ENCODE results near the gene DCST1. TPM values are rescaled to one million over a fixed set of nuclear protein-coding genes. Genes with fewer than 3 reads are reported as not detected.

DCST1 gene
- total RNA-seq, 1 donor, result 0.21 TPM

DNA sequence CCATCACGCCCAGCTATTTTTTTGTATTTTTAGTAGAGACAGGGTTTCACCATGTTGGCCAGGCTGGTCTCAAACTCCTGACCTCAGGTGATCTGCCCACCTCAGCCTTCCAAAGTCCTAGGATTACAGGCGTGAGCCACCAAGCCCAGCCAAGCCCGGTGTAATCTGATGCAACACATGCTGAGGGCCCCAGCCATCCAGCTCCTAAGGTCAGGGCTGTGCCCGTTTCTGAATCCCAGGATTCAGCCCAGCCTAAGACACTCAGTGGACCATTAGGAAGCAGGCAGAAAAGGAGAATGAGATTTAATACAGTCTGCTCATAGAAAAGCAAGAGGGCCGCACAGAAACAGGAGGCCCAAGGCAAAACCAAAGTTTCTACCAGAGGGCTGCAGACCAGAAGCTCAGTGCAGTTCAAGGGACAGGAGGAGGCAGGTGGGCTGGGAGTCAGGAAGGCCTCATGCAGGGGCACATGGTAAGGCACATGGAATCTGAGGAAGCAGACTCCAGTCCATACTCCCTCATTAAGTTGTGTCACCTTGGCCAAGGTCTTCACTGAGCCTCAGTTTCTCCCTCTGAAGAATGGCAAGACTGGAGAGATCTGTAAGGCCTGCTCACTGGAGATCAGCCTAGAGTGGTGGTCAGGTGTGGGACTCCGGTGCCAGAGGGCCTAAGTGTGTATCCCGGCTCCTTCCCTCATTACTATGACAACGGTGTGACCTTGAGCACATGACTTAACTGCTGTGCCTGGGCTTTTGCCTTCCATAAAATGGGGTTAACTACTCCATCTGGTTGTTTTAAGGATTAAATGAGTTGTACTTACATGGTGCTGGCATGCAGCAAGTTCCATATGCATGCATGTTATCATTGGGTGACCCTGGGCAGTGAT is 15.1 kb downstream of the DCST1 start:
- Histone ChIP-seq H3K4me1 (ENCODE audit: insufficient read depth, low read length) (peaks cover 37% of the 10 kb centered on the region), H3K9me3 (ENCODE audit: low read depth, low read length) (no peaks in the 10 kb centered on the region), H3K4me3 (ENCODE audit: low read length) (no peak overlapping the region), H3K27me3 (ENCODE audit: insufficient read depth, low read length) (no peaks in the 10 kb centered on the region)

DNA sequence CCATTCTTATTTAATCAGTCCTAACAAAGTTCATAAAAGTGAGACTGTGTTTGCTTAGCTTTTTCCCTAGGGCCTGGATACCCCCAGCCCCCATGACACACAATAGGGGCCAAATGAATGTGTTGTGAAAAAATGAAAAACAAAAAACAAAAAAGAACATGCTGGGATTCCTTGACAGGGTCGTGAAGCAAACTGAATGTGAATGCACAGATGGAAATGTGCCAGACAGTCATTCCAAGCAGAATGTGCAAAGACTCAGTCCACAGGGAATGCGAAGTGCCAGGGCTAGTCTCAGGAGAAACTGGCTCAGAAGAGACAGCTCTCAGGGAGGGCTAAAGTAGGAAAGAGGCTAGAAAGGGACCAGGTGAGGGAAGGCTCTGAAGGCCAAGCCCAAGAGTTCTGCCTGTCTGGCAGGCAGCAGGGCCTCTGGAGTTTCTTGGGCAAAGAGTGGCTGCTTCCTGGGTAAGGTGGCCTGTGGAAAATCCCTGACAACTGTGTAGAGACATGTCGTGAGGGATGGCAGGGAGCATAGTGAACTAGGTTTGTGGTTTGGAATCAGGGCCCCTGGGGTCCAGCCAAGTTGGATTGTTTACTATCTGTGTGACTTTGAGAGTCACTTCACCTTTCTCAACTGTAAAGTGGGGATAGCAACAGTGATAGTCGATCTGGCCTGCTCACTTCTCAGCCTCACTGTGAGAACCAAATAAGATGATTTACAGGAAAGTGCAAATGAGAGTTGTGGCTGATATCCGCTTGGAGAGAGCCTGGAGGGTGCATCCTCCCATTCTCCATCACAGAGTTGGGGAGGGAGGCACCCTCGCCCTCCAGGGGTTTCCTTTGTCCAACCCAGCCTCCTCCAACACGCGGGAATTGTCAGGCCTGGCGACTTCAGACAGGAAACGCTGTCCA is 16.3 kb downstream of the DCST1 start:
- H3K9me3 ChIP-seq (ENCODE audit: low read depth, low read length), result no peaks in the 10 kb centered on the region
- peak overlapping the region; percentile 56 for H3K4me3 ChIP-seq (ENCODE audit: low read length)
- H3K4me1 ChIP-seq (ENCODE audit: insufficient read depth, low read length), result peaks cover 34% of the 10 kb centered on the region
- H3K27me3 ChIP-seq (ENCODE audit: insufficient read depth, low read length), result no peaks in the 10 kb centered on the region

DNA sequence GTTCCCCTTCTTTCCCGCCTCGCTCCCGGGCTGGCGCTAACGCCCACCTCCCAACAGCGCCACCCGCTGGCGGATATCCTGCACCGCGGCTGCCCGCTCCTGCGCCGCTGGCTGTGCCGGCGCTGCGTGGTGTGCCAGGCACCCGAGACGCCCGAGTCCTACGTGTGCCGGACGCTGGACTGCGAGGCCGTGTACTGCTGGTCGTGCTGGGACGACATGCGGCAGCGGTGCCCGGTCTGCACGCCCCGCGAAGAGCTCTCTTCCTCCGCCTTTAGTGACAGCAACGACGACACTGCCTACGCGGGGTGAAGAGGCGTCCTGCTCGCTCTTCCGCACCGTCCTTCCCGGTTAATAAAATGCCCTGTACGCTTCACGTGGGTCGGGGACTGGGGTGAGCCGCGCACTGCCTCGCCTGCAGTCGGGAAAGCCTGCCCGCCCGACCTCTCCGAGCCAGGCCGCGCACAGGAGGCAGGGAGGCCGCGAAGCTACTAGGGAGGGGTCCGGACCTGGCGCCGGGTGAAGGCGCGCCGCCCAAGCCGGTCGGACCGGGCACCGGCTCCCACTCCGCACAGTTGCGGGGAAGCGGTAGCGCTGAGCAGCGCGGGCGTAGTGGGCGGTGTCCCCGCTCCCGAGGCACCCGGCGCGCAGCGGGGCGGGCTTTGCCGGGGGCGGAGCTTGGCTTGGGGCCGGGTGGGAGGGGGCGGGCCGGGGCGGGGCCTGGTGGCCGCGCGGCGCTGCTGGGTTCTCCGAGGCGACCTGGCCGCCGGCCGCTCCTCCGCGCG is 17.1 kb downstream of the DCST1 start, which contains the start of gene ADAM15:
TSS of gene ADAM15 (plus strand) at position 757 of the 782 bp plus-strand sequence. CDS start 71 bp downstream, outside the sequence.
- Histone ChIP-seq H3K4me1 (ENCODE audit: insufficient read depth, low read length) (peaks cover 34% of the 10 kb centered on the region), H3K4me3 (ENCODE audit: low read length) (peak within 1 kb of the TSS; percentile 56), H3K27me3 (ENCODE audit: insufficient read depth, low read length) (no peaks in the 10 kb centered on the region), H3K9me3 (ENCODE audit: low read depth, low read length) (no peaks in the 10 kb centered on the region)

DNA sequence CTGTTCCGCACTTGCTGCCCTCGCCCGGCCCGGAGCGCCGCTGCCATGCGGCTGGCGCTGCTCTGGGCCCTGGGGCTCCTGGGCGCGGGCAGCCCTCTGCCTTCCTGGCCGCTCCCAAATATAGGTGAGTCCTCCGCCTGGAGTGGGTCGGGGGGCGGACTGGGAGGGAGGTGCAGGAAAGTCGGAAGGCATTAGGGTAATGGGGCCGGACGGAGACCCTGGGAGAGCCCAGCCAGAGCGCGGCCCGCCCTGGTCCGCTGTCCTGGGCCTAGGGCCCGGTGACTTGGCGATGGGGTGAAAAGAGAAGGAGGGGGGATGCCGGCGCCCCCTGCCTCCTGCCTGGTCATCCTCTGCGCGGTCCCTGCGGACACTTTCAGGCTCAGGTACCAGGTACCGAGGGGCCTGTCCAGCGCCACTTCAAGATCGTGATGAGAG is 17.7 kb downstream of the DCST1 start:
- Histone ChIP-seq H3K27me3 (ENCODE audit: insufficient read depth, low read length) (no peaks in the 10 kb centered on the region), H3K4me3 (ENCODE audit: low read length) (peak overlapping the region; percentile 50), H3K4me1 (ENCODE audit: insufficient read depth, low read length) (peaks cover 34% of the 10 kb centered on the region)

DNA sequence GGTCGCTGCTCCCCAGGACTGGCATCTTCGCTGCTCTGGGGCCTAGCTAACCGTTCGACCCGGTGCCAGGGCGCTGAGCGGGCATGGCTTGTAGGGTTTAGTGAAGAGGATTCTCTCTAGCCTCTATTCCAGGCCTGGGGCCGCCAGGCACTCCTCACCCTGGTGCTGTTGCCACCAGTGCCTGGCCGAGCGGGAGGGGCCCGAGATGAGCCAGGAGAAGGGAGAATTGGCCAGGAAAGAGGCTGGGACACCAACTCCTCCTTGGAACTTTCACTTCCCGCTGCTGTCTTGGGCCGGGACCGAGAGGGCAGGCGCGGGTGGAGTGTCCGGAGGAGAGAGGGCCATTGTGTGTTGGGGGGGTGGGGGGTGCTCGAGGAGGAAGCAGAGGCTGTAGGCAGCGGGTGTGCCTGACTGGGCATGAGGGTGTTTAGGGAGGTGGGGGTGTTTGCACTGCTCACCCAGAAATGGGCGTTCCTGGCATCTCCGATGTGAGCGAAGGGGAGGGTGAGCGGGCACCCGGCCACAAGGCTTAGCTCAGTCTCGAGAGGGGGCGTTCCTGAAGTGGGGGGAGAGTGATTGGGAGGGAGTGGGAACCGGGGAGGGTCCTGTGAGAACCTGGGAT is 18.3 kb downstream of the DCST1 start:
- no peaks in the 10 kb centered on the region for H3K9me3 ChIP-seq (ENCODE audit: low read depth, low read length)
- peak overlapping the region; percentile 50 for H3K4me3 ChIP-seq (ENCODE audit: low read length)

More for the DNA sequence above, 17.7 kb downstream of the DCST1 start:
- H3K9me3 ChIP-seq (ENCODE audit: low read depth, low read length), result no peaks in the 10 kb centered on the region

DNA sequence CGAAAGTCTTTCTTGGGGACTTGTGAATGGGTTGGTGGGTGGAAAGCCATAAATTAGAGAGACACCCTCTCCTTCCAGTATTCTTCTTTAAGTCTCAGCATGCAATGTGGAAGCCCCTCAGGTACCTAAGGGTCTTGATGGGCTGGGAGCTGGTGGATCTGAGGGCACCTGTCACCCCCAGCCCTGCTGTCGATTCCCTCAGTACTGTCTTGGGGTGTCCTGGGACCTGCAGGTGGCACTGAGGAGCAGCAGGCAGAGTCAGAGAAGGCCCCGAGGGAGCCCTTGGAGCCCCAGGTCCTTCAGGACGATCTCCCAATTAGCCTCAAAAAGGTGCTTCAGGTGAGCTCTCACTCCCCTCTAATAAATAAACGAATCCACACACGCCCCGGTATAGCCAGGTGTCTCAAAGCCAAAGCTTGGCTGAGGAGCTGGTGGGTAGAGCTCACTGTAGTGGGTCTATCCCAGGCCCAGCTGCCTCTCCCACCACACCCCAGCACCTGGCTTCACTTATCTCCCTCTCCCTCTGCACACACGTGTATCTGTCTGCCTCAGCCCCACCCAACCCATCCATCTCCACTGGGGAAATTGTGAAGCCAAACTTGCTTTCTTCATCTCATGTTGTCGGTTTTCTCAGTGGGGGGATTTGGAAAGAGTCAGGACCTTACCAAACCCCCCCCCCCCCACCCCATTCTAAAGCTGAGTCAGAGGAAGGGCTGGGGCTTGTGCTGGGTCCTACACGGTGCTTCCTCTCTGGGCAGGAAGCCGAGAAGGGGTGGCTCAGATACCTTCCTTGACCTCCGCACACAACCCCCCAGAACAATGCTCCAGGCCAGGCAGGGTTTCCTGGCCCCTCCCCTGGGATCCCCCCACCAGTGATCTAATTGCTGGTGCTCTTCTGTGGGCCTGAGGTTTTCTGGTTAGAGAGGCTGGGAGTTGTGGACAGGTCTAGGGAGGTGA is 19.1 kb downstream of the DCST1 start:
- peak overlapping the region; percentile 50 for H3K4me3 ChIP-seq (ENCODE audit: low read length)
- H3K4me1 ChIP-seq (ENCODE audit: insufficient read depth, low read length), result peaks cover 34% of the 10 kb centered on the region
- H3K27me3 ChIP-seq (ENCODE audit: insufficient read depth, low read length), result no peaks in the 10 kb centered on the region
- no peaks in the 10 kb centered on the region for H3K9me3 ChIP-seq (ENCODE audit: low read depth, low read length)

More for the DNA sequence above, 18.3 kb downstream of the DCST1 start:
- peaks cover 34% of the 10 kb centered on the region for H3K4me1 ChIP-seq (ENCODE audit: insufficient read depth, low read length)
- no peaks in the 10 kb centered on the region for H3K27me3 ChIP-seq (ENCODE audit: insufficient read depth, low read length)

DNA sequence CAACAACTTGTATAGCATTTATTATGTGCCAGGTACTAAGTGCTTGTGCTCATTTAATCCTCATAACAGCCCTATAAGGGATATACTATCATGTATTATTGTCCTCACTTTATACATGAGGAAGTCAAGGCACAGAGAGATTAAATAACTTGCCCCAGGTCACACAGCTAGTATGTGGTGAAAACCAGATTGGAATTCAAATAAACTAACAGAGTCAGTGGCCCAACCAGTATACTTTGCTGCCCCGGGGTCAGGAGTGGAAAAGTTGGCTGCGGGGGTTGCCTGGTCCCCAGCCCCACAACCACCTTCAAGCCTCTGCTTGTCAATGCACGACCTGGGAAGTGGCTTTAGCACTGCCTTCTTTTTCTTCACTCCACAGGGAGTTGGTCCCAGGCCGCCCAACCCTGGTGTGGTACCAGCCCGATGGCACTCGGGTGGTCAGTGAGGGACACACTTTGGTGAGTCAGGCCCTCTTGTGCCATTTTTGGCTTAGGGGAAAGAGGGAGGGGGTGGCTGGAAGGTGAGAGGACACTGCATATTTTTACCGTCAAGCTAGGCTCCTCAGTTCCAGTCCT is 20.0 kb downstream of the DCST1 start:
- Histone ChIP-seq H3K4me1 (ENCODE audit: insufficient read depth, low read length) (peaks cover 34% of the 10 kb centered on the region), H3K27me3 (ENCODE audit: insufficient read depth, low read length) (no peaks in the 10 kb centered on the region), H3K4me3 (ENCODE audit: low read length) (no peak overlapping the region)

DNA sequence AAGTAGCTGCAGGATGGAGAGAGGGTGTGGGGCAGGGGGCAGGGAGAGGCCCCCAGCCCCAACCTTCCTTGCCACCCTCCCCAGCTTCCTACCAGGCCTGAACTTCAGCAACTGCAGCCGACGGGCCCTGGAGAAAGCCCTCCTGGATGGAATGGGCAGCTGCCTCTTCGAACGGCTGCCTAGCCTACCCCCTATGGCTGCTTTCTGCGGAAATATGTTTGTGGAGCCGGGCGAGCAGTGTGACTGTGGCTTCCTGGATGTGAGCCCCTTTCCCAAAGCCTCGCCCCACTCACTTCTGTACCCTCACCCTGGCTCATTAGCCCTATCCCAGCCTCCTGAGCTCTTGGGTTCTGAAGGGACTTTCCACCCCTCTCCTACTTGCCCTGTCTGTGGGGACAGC is 23.5 kb downstream of the DCST1 start:
- Histone ChIP-seq H3K4me3 (ENCODE audit: low read length) (no peak overlapping the region), H3K4me1 (ENCODE audit: insufficient read depth, low read length) (peaks cover 22% of the 10 kb centered on the region), H3K9me3 (ENCODE audit: low read depth, low read length) (no peaks in the 10 kb centered on the region), H3K27me3 (ENCODE audit: insufficient read depth, low read length) (no peaks in the 10 kb centered on the region)

More for the DNA sequence above, 20.0 kb downstream of the DCST1 start:
- H3K9me3 ChIP-seq (ENCODE audit: low read depth, low read length), result no peaks in the 10 kb centered on the region

DNA sequence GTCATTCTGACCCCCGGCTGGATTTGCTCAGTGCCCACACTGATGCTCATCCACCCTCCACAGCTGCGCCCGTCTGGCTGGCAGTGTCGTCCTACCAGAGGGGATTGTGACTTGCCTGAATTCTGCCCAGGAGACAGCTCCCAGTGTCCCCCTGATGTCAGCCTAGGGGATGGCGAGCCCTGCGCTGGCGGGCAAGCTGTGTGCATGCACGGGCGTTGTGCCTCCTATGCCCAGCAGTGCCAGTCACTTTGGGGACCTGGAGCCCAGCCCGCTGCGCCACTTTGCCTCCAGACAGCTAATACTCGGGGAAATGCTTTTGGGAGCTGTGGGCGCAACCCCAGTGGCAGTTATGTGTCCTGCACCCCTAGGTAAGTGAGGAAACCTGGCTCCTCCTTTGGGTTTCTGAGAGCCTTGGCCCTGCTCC is 24.2 kb downstream of the DCST1 start:
- H3K4me1 ChIP-seq (ENCODE audit: insufficient read depth, low read length), result peaks cover 22% of the 10 kb centered on the region
- no peaks in the 10 kb centered on the region for H3K27me3 ChIP-seq (ENCODE audit: insufficient read depth, low read length)
- H3K4me3 ChIP-seq (ENCODE audit: low read length), result no peak overlapping the region
- H3K9me3 ChIP-seq (ENCODE audit: low read depth, low read length), result no peaks in the 10 kb centered on the region

DNA sequence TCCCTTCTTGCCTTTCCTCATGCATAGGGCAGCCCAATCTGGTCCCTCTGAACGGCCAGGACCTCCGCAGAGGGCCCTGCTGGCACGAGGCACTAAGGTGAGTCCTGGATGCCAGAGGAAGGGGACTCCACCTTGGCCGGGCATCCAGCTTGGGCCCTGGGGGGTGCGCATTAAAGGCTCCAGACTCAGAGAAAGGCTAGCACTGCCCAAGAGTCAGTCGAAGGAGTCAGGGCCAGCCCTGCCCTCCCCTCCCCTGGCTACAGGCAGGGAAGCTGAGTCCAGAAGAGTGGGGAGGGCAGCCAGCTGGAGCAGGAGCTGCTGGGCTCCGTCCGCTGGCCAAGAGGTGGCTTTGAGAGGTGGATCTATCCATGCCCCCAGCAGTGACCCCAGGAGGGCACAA is 27.1 kb downstream of the DCST1 start:
- Histone ChIP-seq H3K4me3 (ENCODE audit: low read length) (no peak overlapping the region), H3K9me3 (ENCODE audit: low read depth, low read length) (no peaks in the 10 kb centered on the region), H3K4me1 (ENCODE audit: insufficient read depth, low read length) (peaks cover 34% of the 10 kb centered on the region), H3K27me3 (ENCODE audit: insufficient read depth, low read length) (no peaks in the 10 kb centered on the region)

DNA sequence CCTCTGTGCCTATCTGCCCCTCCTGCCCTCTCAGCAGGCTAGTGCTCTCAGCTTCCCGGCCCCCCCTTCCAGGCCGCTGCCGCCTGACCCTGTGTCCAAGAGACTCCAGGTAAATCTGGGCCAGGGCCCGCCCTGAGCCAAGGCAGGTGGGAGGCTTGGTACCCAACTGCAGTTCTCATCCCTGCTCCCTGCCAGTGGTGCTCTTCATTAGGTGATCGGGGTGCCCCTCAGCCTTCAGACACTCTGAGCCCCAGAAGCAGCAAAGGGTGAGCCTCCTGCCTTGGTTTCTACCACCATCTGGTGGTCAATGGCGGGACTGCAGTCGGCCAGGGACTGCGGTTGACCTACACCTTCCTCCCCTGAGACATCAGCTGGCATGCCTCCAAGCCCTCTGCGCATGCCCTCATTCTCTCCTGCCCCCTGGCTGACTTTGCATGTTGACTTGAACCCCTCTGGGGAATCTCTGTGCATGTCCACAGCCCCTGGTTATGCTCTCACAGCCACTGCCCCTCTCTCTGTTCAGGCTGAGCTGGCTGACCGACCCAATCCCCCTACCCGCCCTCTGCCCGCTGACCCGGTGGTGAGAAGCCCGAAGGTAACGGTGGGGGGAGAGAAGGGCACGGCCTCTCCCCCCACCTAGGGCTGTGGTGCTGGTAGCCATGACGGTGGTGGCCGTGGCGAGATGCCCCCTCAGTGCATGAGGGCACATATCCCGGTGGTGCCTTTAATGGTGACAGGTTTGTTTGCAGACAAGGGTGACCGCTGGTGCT is 27.9 kb downstream of the DCST1 start:
- no peaks in the 10 kb centered on the region for H3K27me3 ChIP-seq (ENCODE audit: insufficient read depth, low read length)
- H3K4me1 ChIP-seq (ENCODE audit: insufficient read depth, low read length), result peaks cover 34% of the 10 kb centered on the region
- H3K4me3 ChIP-seq (ENCODE audit: low read length), result no peak overlapping the region
- H3K9me3 ChIP-seq (ENCODE audit: low read depth, low read length), result no peaks in the 10 kb centered on the region

DNA sequence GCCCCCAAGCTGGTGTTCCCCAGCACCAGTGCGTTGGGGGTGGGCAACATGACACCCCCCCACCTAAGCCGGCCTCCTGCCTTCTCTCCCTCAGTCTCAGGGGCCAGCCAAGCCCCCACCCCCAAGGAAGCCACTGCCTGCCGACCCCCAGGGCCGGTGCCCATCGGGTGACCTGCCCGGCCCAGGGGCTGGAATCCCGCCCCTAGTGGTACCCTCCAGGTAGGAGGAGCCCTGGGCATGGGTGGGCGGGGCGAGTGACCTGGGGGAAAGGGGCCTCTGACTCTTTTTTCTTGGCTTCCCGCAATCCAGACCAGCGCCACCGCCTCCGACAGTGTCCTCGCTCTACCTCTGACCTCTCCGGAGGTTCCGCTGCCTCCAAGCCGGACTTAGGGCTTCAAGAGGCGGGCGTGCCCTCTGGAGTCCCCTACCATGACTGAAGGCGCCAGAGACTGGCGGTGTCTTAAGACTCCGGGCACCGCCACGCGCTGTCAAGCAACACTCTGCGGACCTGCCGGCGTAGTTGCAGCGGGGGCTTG is 28.6 kb downstream of the DCST1 start:
- Histone ChIP-seq H3K27me3 (ENCODE audit: insufficient read depth, low read length) (no peaks in the 10 kb centered on the region), H3K4me3 (ENCODE audit: low read length) (no peak overlapping the region), H3K4me1 (ENCODE audit: insufficient read depth, low read length) (peaks cover 34% of the 10 kb centered on the region), H3K9me3 (ENCODE audit: low read depth, low read length) (no peaks in the 10 kb centered on the region)

Measured in mononuclear cell (primary cell).